A549 treated with DMSO at 1 μM for 4 hours (cell line): Measurements from ENCODE around the gene UCK1. TPM values are rescaled to one million over a fixed set of nuclear protein-coding genes. Genes with fewer than 3 reads are reported as not detected.

Experiments used
- total RNA-seq: library from RNA; stranded (reverse); fragments of 200-300 nt; extraction: Qiagen RNA extraction; gene quantifications from 5 replicates; pipeline ENCODE4 v1.2.3, GENCODE V29; 2022; ENCODE audit warnings: low read depth

UCK1 gene
- total RNA-seq = 18.5 to 24.4 TPM (median 23.0 TPM) in 5 replicates

GRCh38 chr9:131530920-131531832 lies at the start of gene UCK1:
UCK1 (minus strand) TSS chr9:131531263; CDS start chr9:131531174, 89 bp downstream.

GRCh38 chr9:131545003-131545785 lies 14.1 kb upstream of the UCK1 start, which contains the start of gene PRRT1B:
PRRT1B (plus strand) TSS chr9:131545523; CDS start chr9:131545616, 93 bp downstream.

GRCh38 chr9:131502781-131503625 lies 28.1 kb downstream of the UCK1 start, which contains the start of gene POMT1:
POMT1 (plus strand) TSS chr9:131502918; CDS start chr9:131504219, 1,301 bp downstream.

Other genes starting within 250 kb of the UCK1 start
- 0.07 TPM in 1 of 5 replicates, not detected in the others for gene PLPP7, start 241.5 kb downstream of the UCK1 start, total RNA-seq
- 53.3 to 87.4 TPM (median 77.5 TPM) in 5 replicates for gene PRRC2B, start 137.2 kb downstream of the UCK1 start, total RNA-seq
- gene POMT1, start 28.3 kb downstream of the UCK1 start, total RNA-seq = 14.3 to 17.8 TPM (median 16.6 TPM) in 5 replicates
- 0.54 to 0.88 TPM (median 0.65 TPM) in 4 of 5 replicates, not detected in the other for gene PRRT1B, start 14.3 kb upstream of the UCK1 start, total RNA-seq
- 38.9 to 49.6 TPM (median 47.7 TPM) in 5 replicates for gene RAPGEF1, start 208.8 kb upstream of the UCK1 start, total RNA-seq